ENCODE data around the gene C20orf96. TPM values are rescaled to one million over a fixed set of nuclear protein-coding genes. Genes with fewer than 3 reads are reported as not detected.

C20orf96 gene
- total and polyA plus RNA-seq, 2 donors (not counting 3 experiments of a cell fraction or from before 2014, with no cell fraction given) = 17.0 to 17.2 TPM

DNA sequence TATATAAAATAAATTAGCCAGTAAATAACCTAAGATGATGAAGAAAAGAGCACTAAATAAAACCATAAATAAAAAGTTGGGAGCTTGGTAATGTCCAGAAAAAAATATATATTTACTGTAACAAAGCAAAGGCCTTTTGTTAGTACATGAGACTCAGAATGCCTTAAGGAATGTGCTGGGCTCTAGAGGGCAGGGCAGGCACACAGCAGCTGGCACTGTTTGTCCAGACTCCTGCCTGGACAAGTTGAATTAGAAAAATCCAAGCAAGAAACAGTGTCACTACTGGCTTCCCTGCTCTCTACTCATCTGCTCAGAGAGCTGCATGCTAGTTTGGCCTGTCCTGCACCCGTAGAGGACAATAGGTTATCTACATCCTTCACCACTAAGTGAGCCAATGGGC, 54.7 kb downstream of the C20orf96 start:
- H3K4me2 ChIP-seq (ENCODE audit: insufficient read depth, low read length) = no peak overlapping the region
- H3K27me3 ChIP-seq (ENCODE audit: control insufficient read depth in 2 of 2, insufficient read depth in 2 of 2, low read length in 2 of 2) = peaks cover 0 to 4% of the 10 kb centered on the region in 2 experiments
- no peak overlapping the region for H3K27ac ChIP-seq (ENCODE audit: insufficient read depth, low read depth, low read length)
- H3K4me1 ChIP-seq (ENCODE audit: control insufficient read depth, extremely low read depth, insufficient read depth, low read length) = no peaks in the 10 kb centered on the region
- intact Hi-C loops (cut with micrococcal nuclease) (no loop called here), dilution Hi-C loops (cut with MboI; ENCODE audit: extremely low pct_ligation_motif_present, low sequenced_read_pairs) (no loop called here)
- no peaks in the 10 kb centered on the region for H3K36me3 ChIP-seq (ENCODE audit: control insufficient read depth in 2 of 2, extremely low read depth in 1 of 2, insufficient read depth in 2 of 2, low read length in 2 of 2)
- no TSS peak for BruUV-seq (replicated peaks)
- ChIA-PET CTCF (interaction anchor here (0.6 to 1.8 kb wide), 7 partner anchors 8 to 503 kb away, joined by 3 to 7 read pairs (median 3); no protein-coding TSS in a partner anchor), POLR2A (no interaction called here)
- no peak overlapping the region for H3K4me3 ChIP-seq (replicated peaks in 1 of 3; ENCODE audit: insufficient read depth in 1 of 3, low read depth in 1 of 3, low read length in 3 of 3)
- TF ChIP-seq, protein P1, sequence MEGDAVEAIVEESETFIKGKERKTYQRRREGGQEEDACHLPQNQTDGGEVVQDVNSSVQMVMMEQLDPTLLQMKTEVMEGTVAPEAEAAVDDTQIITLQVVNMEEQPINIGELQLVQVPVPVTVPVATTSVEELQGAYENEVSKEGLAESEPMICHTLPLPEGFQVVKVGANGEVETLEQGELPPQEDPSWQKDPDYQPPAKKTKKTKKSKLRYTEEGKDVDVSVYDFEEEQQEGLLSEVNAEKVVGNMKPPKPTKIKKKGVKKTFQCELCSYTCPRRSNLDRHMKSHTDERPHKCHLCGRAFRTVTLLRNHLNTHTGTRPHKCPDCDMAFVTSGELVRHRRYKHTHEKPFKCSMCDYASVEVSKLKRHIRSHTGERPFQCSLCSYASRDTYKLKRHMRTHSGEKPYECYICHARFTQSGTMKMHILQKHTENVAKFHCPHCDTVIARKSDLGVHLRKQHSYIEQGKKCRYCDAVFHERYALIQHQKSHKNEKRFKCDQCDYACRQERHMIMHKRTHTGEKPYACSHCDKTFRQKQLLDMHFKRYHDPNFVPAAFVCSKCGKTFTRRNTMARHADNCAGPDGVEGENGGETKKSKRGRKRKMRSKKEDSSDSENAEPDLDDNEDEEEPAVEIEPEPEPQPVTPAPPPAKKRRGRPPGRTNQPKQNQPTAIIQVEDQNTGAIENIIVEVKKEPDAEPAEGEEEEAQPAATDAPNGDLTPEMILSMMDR (IDR thresholded peaks at IDR 0.05; ENCODE audit: extremely low read depth in 1 of 2, insufficient read depth in 1 of 2, low read depth in 1 of 2, low read length in 2 of 2) = peak in 1 of 2 donors; percentile 21
- TF ChIP-seq, protein P2, sequence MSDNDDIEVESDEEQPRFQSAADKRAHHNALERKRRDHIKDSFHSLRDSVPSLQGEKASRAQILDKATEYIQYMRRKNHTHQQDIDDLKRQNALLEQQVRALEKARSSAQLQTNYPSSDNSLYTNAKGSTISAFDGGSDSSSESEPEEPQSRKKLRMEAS (IDR thresholded peaks at IDR 0.05; ENCODE audit: insufficient read depth, insufficient read length) = no peak
- no peak overlapping the region for H2AFZ ChIP-seq (ENCODE audit: low read depth, low read length)
- no peaks in the 10 kb centered on the region for H3K9me3 ChIP-seq (replicated peaks; ENCODE audit: control insufficient read depth, insufficient read depth, low read length)
- no peaks in the 10 kb centered on the region for H3K9me1 ChIP-seq (replicated peaks; ENCODE audit: control insufficient read depth, extremely low read depth, insufficient read depth, low read length)
- DNase-seq (ENCODE audit: low read depth, low spot score) = peak; percentile 16
- no peaks in the 10 kb centered on the region for H3K79me2 ChIP-seq (ENCODE audit: control insufficient read depth, insufficient read depth, low read length)
- H3K9ac ChIP-seq (replicated peaks; ENCODE audit: extremely low read depth, insufficient read depth, low read length) = no peak overlapping the region
- no peaks in the 10 kb centered on the region for H4K20me1 ChIP-seq (replicated peaks; ENCODE audit: control insufficient read depth, extremely low read depth, insufficient read depth, low read length)
- FAIRE-seq = no peak

- POLR2A ChIA-PET = no interaction called here
- CTCF ChIA-PET = interaction anchor here (0.7 to 1.3 kb wide), 3 partner anchors 10 to 511 kb away, joined by 3 to 4 read pairs (median 3); no protein-coding TSS in a partner anchor
- no TSS peak for BruUV-seq (replicated peaks)
- Histone ChIP-seq H3K4me3 (replicated peaks in 1 of 3; ENCODE audit: insufficient read depth in 1 of 3, low read depth in 1 of 3, low read length in 3 of 3) (no peak overlapping the region), H2AFZ (ENCODE audit: low read depth, low read length) (no peak overlapping the region), H3K9ac (replicated peaks; ENCODE audit: extremely low read depth, insufficient read depth, low read length) (no peak overlapping the region), H3K36me3 (ENCODE audit: control insufficient read depth in 2 of 2, extremely low read depth in 1 of 2, insufficient read depth in 2 of 2, low read length in 2 of 2) (no peaks in the 10 kb centered on the region), H3K27ac (ENCODE audit: insufficient read depth, low read depth, low read length) (no peak overlapping the region), H3K9me1 (replicated peaks; ENCODE audit: control insufficient read depth, extremely low read depth, insufficient read depth, low read length) (no peaks in the 10 kb centered on the region), H3K4me1 (ENCODE audit: control insufficient read depth, extremely low read depth, insufficient read depth, low read length) (no peaks in the 10 kb centered on the region), H3K9me3 (replicated peaks; ENCODE audit: control insufficient read depth, insufficient read depth, low read length) (no peaks in the 10 kb centered on the region), H4K20me1 (replicated peaks; ENCODE audit: control insufficient read depth, extremely low read depth, insufficient read depth, low read length) (no peaks in the 10 kb centered on the region), H3K4me2 (ENCODE audit: insufficient read depth, low read length) (no peak overlapping the region), H3K27me3 (ENCODE audit: control insufficient read depth in 2 of 2, insufficient read depth in 2 of 2, low read length in 2 of 2) (peaks cover 6 to 13% of the 10 kb centered on the region in 2 experiments), H3K79me2 (ENCODE audit: control insufficient read depth, insufficient read depth, low read length) (no peaks in the 10 kb centered on the region)
- no peak for DNase-seq (ENCODE audit: low read depth, low spot score)
- no peak for TF ChIP-seq GATA2 (IDR thresholded peaks at IDR 0.05; ENCODE audit: insufficient read depth, insufficient read length, low read depth, low read length)
- dilution Hi-C loops (cut with MboI; ENCODE audit: extremely low pct_ligation_motif_present, low sequenced_read_pairs) = no loop called here
- FAIRE-seq = no peak
- intact Hi-C loops (cut with micrococcal nuclease) = no loop called here
Measured at GRCh38 chr20:227439-228105, 63.0 kb downstream of the C20orf96 start.
